ENCODE measurements around the gene SASH1.

- TF ChIP-seq CTCF (IDR thresholded peaks at IDR 0.05) (no peak), POLR2A (IDR thresholded peaks at IDR 0.05) (no peak), POLR2AphosphoS5 (IDR thresholded peaks at IDR 0.05) (no peak), EP300 (IDR thresholded peaks at IDR 0.05) (no peak)
Observed at GRCh38 chr6:148389086-148389485, 46.4 kb downstream of the SASH1 start.

Measured in sigmoid colon (tissue), 4 donors.